Germinal center (tissue), 1 donor: Measurements from ENCODE around the gene C5.

ENCODE experiments used
- DNase-seq: peaks from one replicate; pipeline ENCODE4 v3.0.0; 2012; ENCODE audit warnings: mixed read lengths, low spot score

Gene C5

GRCh38 chr9:120924698-120925534, 125.2 kb downstream of the C5 start:
- no peak for DNase-seq

- DNase-seq: no peak
These were observed 126.3 kb downstream of the C5 start for GRCh38 chr9:120923620-120924328.

GRCh38 chr9:120922404-120923195, 127.5 kb downstream of the C5 start:
- no peak for DNase-seq

GRCh38 chr9:120921661-120922181, 128.4 kb downstream of the C5 start:
- no peak for DNase-seq

GRCh38 chr9:120920806-120921178, 129.3 kb downstream of the C5 start:
- DNase-seq: no peak

- DNase-seq: no peak
These were observed 130.0 kb downstream of the C5 start for GRCh38 chr9:120919843-120920805.

GRCh38 chr9:120918931-120919842, 130.9 kb downstream of the C5 start:
- no peak for DNase-seq

- DNase-seq: no peak
These were observed 131.9 kb downstream of the C5 start for GRCh38 chr9:120917929-120918762.

GRCh38 chr9:120916991-120917880, 132.8 kb downstream of the C5 start:
- DNase-seq: no peak

GRCh38 chr9:120916588-120916987, 133.5 kb downstream of the C5 start:
- DNase-seq: no peak

- no peak for DNase-seq
These were observed 134.1 kb downstream of the C5 start for GRCh38 chr9:120915854-120916470.

GRCh38 chr9:120914953-120915352, 135.1 kb downstream of the C5 start:
- DNase-seq: no peak

- no peak for DNase-seq
These were observed 135.7 kb downstream of the C5 start for GRCh38 chr9:120914396-120914795.

GRCh38 chr9:120913647-120914264, 136.3 kb downstream of the C5 start:
- no peak for DNase-seq

GRCh38 chr9:120912958-120913646, 137.0 kb downstream of the C5 start:
- no peak for DNase-seq

- DNase-seq: no peak
These were observed 138.7 kb downstream of the C5 start for GRCh38 chr9:120911295-120911837.
